Erythroblast (primary cell): ENCODE results near the gene ZSCAN5B.

ENCODE experiments used
- GATA1 ChIP-seq: IDR thresholded peaks from 2 replicates; pipeline ENCODE4 v1.6.1; 2011; ENCODE audit warnings: low read depth, mild to moderate bottlenecking, control low read depth, low read length, moderate library complexity
- POLR2A ChIP-seq: IDR thresholded peaks from 2 replicates; pipeline ENCODE4 v1.6.1; 2011; ENCODE audit warnings: mild to moderate bottlenecking, low read length

DNA sequence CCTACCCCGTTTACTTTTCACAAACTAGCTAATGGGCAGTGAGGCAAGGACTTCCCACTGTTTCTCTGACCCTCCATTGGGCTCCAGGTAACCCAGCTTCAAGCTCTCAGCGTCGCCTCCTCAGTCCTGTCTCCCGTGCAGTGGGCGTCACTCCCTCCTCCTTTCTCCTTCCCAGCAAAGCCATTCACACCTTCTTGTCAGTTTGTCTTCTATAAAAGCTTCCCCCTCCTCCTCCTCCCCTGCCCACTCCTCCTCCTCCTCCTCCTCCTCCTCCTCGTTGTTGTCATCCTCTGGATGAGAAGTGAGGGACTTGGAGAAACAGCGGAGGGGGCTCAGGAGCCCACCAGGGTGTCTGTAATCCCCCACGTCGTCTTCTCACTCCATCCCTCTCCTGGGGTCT, 23.5 kb downstream of the ZSCAN5B start:
- TF ChIP-seq POLR2A: no peak
- TF ChIP-seq GATA1: no peak
